Cardiac fibroblast (primary cell): ENCODE results near the gene LRRC43.

Experiments used
- DNase-seq, 2 donors: peaks; one replicate each; pipeline versions ENCODE4 v3.0.0 to v3.0.0-alpha.2; 2010; ENCODE audit warnings: low read depth in 2 of 2
- H3K4me3 ChIP-seq, 2 donors: replicated peaks in 1 of 2; 1 replicate in 1 of 2; 2 replicates in 1 of 2; pipeline ENCODE4 v1.5.1; 2011; ENCODE audit warnings: low read depth in 2 of 2, low read length in 2 of 2, mild to moderate bottlenecking in 2 of 2, moderate library complexity in 1 of 2
- CTCF ChIP-seq: IDR thresholded peaks from one replicate; pipeline ENCODE4 v1.5.1; 2011; ENCODE audit warnings: low read depth, mild to moderate bottlenecking, low read length, inconsistent platforms

The LRRC43 gene

GRCh38 chr12:122216445-122216844, 33.5 kb downstream of the LRRC43 start:
- DNase-seq = no peak
- H3K4me3 ChIP-seq = no peak overlapping the region
- no peak for TF ChIP-seq CTCF

- H3K4me3 ChIP-seq = peak within 1 kb of the TSS; percentile 94 to 96
- no peak for TF ChIP-seq CTCF
- peak; percentile 99 to 100 for DNase-seq
Observed at GRCh38 chr12:122225683-122226365, 42.9 kb downstream of the LRRC43 start, which contains the start of gene DIABLO. Gene DIABLO, minus strand, starts transcription at chr12:122226052. Its CDS starts 38 bp downstream, at chr12:122226014.

DNA sequence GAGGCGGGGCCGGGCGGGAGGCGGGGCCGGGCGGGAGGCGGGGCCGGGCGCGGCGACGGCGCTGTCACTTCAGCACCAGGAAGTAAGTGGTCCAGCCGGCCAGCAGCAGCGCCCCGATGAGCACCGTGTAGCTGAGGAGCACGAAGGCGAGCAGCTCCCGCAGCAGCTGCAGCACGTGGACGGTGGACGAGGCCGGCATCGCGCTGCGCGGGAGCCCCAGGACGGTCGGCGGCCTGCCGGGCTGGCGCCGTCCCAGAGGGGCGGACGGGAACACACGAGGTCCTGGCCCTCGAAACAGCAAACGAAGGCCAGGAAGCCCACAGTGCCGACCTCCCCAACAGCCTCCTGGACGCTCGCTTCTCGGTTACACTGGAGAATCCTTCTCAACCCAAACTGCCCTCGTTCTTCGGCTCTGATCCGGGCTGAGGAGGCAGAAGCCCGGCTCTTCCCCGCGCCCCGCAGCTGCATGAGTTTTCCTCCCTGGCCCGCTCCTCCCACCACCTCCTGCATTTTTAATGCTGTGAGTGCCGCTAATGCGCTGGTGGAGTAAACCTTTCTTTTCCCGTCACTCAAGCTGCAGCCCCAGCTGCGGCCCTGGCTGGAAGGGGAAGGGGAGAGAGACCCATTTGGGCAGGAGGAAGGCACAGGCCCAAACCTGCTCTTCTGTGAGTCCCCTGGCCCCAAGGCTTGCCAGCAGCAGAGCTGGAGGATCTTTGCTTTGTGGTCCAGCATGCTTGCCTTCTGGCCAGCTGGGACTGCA, 43.6 kb downstream of the LRRC43 start:
- H3K4me3 ChIP-seq = peak overlapping the region; percentile 31 to 45
- no peak for TF ChIP-seq CTCF
- no peak for DNase-seq

DNA sequence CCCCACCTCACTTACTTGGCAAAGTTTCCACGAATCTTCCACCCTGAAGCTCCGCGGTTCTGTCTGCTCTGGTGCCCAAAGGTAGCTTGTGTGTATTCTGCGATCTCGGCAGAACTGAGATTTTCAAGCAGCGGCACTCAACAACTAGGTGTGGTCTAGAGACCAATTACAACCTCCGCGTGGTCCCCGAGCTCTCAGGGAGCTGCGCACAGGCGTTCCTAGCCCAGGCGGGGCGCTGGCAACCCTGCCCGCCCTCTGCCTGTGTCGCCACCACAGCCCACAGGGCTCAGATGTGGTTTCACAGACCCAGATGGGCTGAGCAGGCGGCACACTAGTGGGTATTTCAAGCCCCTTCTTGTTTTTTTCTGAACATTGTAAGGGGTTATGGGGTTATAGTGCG, 44.4 kb downstream of the LRRC43 start:
- H3K4me3 ChIP-seq = no peak overlapping the region
- TF ChIP-seq CTCF = no peak
- no peak for DNase-seq

GRCh38 chr12:122228092-122228491, 45.2 kb downstream of the LRRC43 start:
- TF ChIP-seq CTCF = no peak
- no peak for DNase-seq

DNA sequence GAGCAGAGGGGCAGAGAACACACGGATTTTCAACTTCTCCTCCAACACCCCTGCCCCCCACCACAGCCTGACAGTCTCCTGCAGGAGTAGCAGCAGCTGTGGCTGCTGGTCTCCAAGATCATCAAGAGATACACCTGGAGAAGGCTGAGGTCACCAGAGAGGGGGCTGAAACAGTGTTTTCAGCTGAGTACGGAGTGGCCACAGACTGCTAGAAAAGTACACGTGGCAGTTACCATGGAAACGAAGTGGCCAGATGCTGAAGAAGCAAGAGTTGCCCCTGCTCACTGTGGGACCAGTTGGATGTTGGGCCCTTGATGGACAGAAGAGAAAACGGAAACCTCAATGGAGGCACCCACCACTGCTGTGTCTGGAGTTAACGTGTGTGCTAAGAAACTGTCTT, 47.9 kb downstream of the LRRC43 start:
- no peak overlapping the region for H3K4me3 ChIP-seq
- no peak for TF ChIP-seq CTCF
- DNase-seq = no peak

More at GRCh38 chr12:122228092-122228491, 45.2 kb downstream of the LRRC43 start:
- no peak overlapping the region for H3K4me3 ChIP-seq
